ENCODE data around the gene S100A10.

- TF ChIP-seq CTCF (IDR thresholded peaks at IDR 0.05) (no peak), ZFX (IDR thresholded peaks at IDR 0.05; ENCODE audit: borderline replicate concordance) (no peak)
Observed at GRCh38 chr1:151967091-151967490, 26.6 kb downstream of the S100A10 start.
